Transverse colon (tissue), 4 donors: ENCODE measurements around the gene LYPD3. TPM values are rescaled to one million over a fixed set of nuclear protein-coding genes. Genes with fewer than 3 reads are reported as not detected.

Source experiments
- DNase-seq: peaks from one replicate; pipeline ENCODE4 v3.0.0-alpha.2; 2019
- H3K27ac ChIP-seq, 4 donors: fragments of 200-600 bp; sonication (generic); 2 replicates each; pipeline ENCODE4 v1.5.1; 2016 to 2018; ENCODE audit warnings: inconsistent platforms in 4 of 4
- H3K27me3 ChIP-seq: fragments of 200-600 bp; sonication (generic); 2 replicates; pipeline ENCODE4 v1.5.1; 2017; ENCODE audit warnings: inconsistent platforms
- H3K36me3 ChIP-seq, 4 donors: fragments of 200-600 bp; sonication (generic); 2 replicates each; pipeline ENCODE4 v1.5.1; 2017 to 2019; ENCODE audit warnings: inconsistent platforms in 4 of 4
- H3K4me1 ChIP-seq, 4 donors: fragments of 200-600 bp; sonication (generic); 2 replicates each; pipeline ENCODE4 v1.5.1; 2017 to 2020; ENCODE audit warnings: inconsistent platforms in 4 of 4
- H3K4me3 ChIP-seq, 4 donors: fragments of 200-600 bp; sonication (generic); 1 replicate in 1 of 4; 2 replicates in 3 of 4; pipeline versions ENCODE4 v1.5.1 to v1.6.1; 2017 to 2019; ENCODE audit warnings: inconsistent platforms in 4 of 4
- H3K9me3 ChIP-seq, 2 donors: fragments of 200-600 bp; sonication (generic); 2 replicates each; pipeline ENCODE4 v1.5.1; 2017 to 2019; ENCODE audit warnings: inconsistent platforms in 2 of 2
- CTCF ChIP-seq, 5 experiments: fragments of 200-600 bp in 3 of 5; fragments of 450-650 bp in 2 of 5; sonication (generic) in 3 of 5; IDR thresholded peaks; 1 replicate in 2 of 5; 2 replicates in 3 of 5; pipeline ENCODE4 v1.5.1; 2016 to 2017; ENCODE audit warnings: antibody characterized with exemption in 5 of 5, inconsistent platforms in 3 of 5, mild to moderate bottlenecking in 2 of 5, moderate library complexity in 1 of 5
- EP300 ChIP-seq: sonication (generic); formaldehyde crosslinking; IDR thresholded peaks from one replicate; pipeline ENCODE4 v1.6.1; 2017; ENCODE audit warnings: antibody characterized with exemption, low read depth
- POLR2A ChIP-seq: fragments of 450-650 bp; IDR thresholded peaks from one replicate; pipeline ENCODE4 v1.6.1; 2016; ENCODE audit warnings: antibody characterized with exemption, mild to moderate bottlenecking, moderate library complexity
- POLR2AphosphoS5 ChIP-seq, 3 donors: sonication (generic); formaldehyde crosslinking; IDR thresholded peaks; one replicate each; pipeline ENCODE4 v1.6.1; 2016; ENCODE audit warnings: antibody characterized with exemption in 3 of 3
- WGBS, 2 donors: methylation state at CpG; one replicate each; pipeline ENCODE4 v1.1.5; 2018; ENCODE audit warnings: low coverage in 1 of 2; 5-methylcytosine and 5-hydroxymethylcytosine counted together
- in situ Hi-C, 4 donors: fragments of 200-750 bp; cut with MboI; loops; one replicate each; pipeline versions ENCODE4 v1.15.0 to v1.15.1; 2017; ENCODE audit warnings: low sequenced_read_pairs in 3 of 4, low pct_ligation_motif_present in 1 of 4, low pct_unique_long_range_greater_than_20kb in 1 of 4
- intact Hi-C: fragments of 100-400 bp; cut with DNase I; formaldehyde crosslinking; loops from one replicate; pipeline ENCODE4 v1.15.1; 2023; ENCODE audit warnings: low total_unique reads
- total RNA-seq, 4 donors: library from RNA; depleted of rRNA; stranded (reverse); fragments of >200 nt; gene quantifications; one replicate each; pipeline ENCODE4 v1.1.0, GENCODE V29; 2016

LYPD3 gene
- total RNA-seq, 4 donors from 2014 or later, result 2.2 TPM; not detected in 3

- no peak for TF ChIP-seq EP300
- no peak for TF ChIP-seq POLR2A
- TF ChIP-seq POLR2AphosphoS5 (IDR thresholded peaks at IDR 0.05), result no peak
- TF ChIP-seq CTCF (IDR thresholded peaks at IDR 0.05), result no peak
- no peak overlapping the region for H3K27ac ChIP-seq
- peak overlapping the region in 1 of 4 donors; percentile 6 for H3K4me3 ChIP-seq
- intact Hi-C loops, result loop anchor here (2.0 kb wide), 1 partner anchor 27 kb away; no protein-coding TSS in a partner anchor
- in situ Hi-C loops, result no loop called here
- peaks cover 0 to 7% (median 0%) of the 10 kb centered on the region in 4 donors for H3K36me3 ChIP-seq
- no peak for DNase-seq
- no peaks in the 10 kb centered on the region for H3K9me3 ChIP-seq
- peaks cover 9 to 31% (median 17%) of the 10 kb centered on the region in 4 donors for H3K4me1 ChIP-seq
- 44 to 87% methylated on average over 1 to 43 of the region's 43 CpGs for WGBS, 2 donors
- H3K27me3 ChIP-seq, result no peaks in the 10 kb centered on the region
Observed at GRCh38 chr19:43501661-43502418, 36.4 kb upstream of the LYPD3 start.

GRCh38 chr19:43499042-43499441 lies 33.6 kb upstream of the LYPD3 start:
- Histone ChIP-seq H3K4me3 (no peak overlapping the region), H3K27ac (peak overlapping the region in 1 of 4 donors; percentile 29), H3K27me3 (no peaks in the 10 kb centered on the region), H3K9me3 (no peaks in the 10 kb centered on the region), H3K36me3 (peaks cover 0 to 15% (median 2%) of the 10 kb centered on the region in 4 donors), H3K4me1 (peaks cover 6 to 22% (median 7%) of the 10 kb centered on the region in 4 donors)
- no peak for TF ChIP-seq CTCF (IDR thresholded peaks at IDR 0.05)
- intact Hi-C loops (no loop called here), in situ Hi-C loops (no loop called here)
- 75 to 81% methylated on average over 2 to 3 of the region's 3 CpGs for WGBS, 2 donors
- DNase-seq, result peak; percentile 31

GRCh38 chr19:43498233-43498842 lies 32.9 kb upstream of the LYPD3 start:
- in situ Hi-C loops, result no loop called here
- H3K36me3 ChIP-seq, result peaks cover 0 to 15% (median 2%) of the 10 kb centered on the region in 4 donors
- no peak for DNase-seq
- peak overlapping the region in 1 of 4 donors; percentile 29 for H3K27ac ChIP-seq
- WGBS, 2 donors, result 74 to 76% methylated on average over 3 to 5 of the region's 5 CpGs
- no peaks in the 10 kb centered on the region for H3K9me3 ChIP-seq
- H3K4me1 ChIP-seq, result peaks cover 6 to 21% (median 7%) of the 10 kb centered on the region in 4 donors
- H3K27me3 ChIP-seq, result no peaks in the 10 kb centered on the region
- intact Hi-C loops, result no loop called here
- no peak for TF ChIP-seq POLR2A
- no peak for TF ChIP-seq CTCF (IDR thresholded peaks at IDR 0.05)
- no peak for TF ChIP-seq EP300
- no peak for TF ChIP-seq POLR2AphosphoS5 (IDR thresholded peaks at IDR 0.05)
- H3K4me3 ChIP-seq, result no peak overlapping the region

- Histone ChIP-seq H3K4me1 (peaks cover 0 to 10% (median 4%) of the 10 kb centered on the region in 4 donors), H3K36me3 (peaks cover 0 to 15% (median 2%) of the 10 kb centered on the region in 4 donors), H3K9me3 (no peaks in the 10 kb centered on the region), H3K4me3 (no peak overlapping the region), H3K27me3 (no peaks in the 10 kb centered on the region), H3K27ac (no peak overlapping the region)
- TF ChIP-seq CTCF (IDR thresholded peaks at IDR 0.05), result no peak
- TF ChIP-seq POLR2A, result no peak
- no peak for TF ChIP-seq EP300
- no peak for TF ChIP-seq POLR2AphosphoS5 (IDR thresholded peaks at IDR 0.05)
- intact Hi-C loops (no loop called here), in situ Hi-C loops (no loop called here)
- no peak for DNase-seq
- 94% methylated on average over 7 of the region's 7 CpGs; no CpG with 5 or more reads in 1 of the 2 donors for WGBS, 2 donors
Observed at GRCh38 chr19:43496960-43497359, 31.6 kb upstream of the LYPD3 start.
